HEK293 (cell line): Measurements from ENCODE around the gene RAB9A.

Source experiments
- BCL11A ChIP-seq: fragments of 450-650 bp; formaldehyde crosslinking; IDR thresholded peaks from 2 replicates; pipeline ENCODE4 v1.5.1; 2016; ENCODE audit warnings: low read depth, missing biosample characterization, missing genetic modification characterization
- BCL11B ChIP-seq: fragments of 450-650 bp; formaldehyde crosslinking; IDR thresholded peaks from 2 replicates; pipeline ENCODE4 v1.5.1; 2016; ENCODE audit warnings: low read depth, missing biosample characterization, missing genetic modification characterization
- GFI1B ChIP-seq: fragments of 450-650 bp; formaldehyde crosslinking; IDR thresholded peaks from 2 replicates; pipeline ENCODE4 v1.5.1; 2016; ENCODE audit warnings: missing biosample characterization, missing genetic modification characterization
- PRDM10 ChIP-seq: fragments of 450-650 bp; formaldehyde crosslinking; IDR thresholded peaks from 2 replicates; pipeline ENCODE4 v1.5.1; 2016; ENCODE audit warnings: missing biosample characterization, missing genetic modification characterization
- SP3 ChIP-seq: fragments of 450-650 bp; formaldehyde crosslinking; IDR thresholded peaks from 2 replicates; pipeline ENCODE4 v1.5.1; 2016; ENCODE audit warnings: missing biosample characterization, missing genetic modification characterization
- TRIM28 ChIP-seq: IDR thresholded peaks from 2 replicates; pipeline ENCODE4 v1.6.1; 2011; ENCODE audit warnings: low read length, control low read depth, borderline replicate concordance
- ZIC2 ChIP-seq: fragments of 450-650 bp; formaldehyde crosslinking; IDR thresholded peaks from 2 replicates; pipeline ENCODE4 v1.5.1; 2016; ENCODE audit warnings: missing biosample characterization, missing genetic modification characterization
- ZNF148 ChIP-seq: fragments of 450-650 bp; formaldehyde crosslinking; IDR thresholded peaks from 2 replicates; pipeline ENCODE4 v1.5.0; 2017; ENCODE audit warnings: missing biosample characterization, missing genetic modification characterization, borderline replicate concordance
- ZNF184 ChIP-seq: fragments of 450-650 bp; IDR thresholded peaks from 2 replicates; pipeline ENCODE4 v1.5.1; 2018; ENCODE audit warnings: missing biosample characterization, mild to moderate bottlenecking, missing genetic modification characterization
- ZNF248 ChIP-seq: fragments of 450-650 bp; formaldehyde crosslinking; IDR thresholded peaks from 2 replicates; pipeline ENCODE4 v1.5.1; 2017; ENCODE audit warnings: missing biosample characterization, missing genetic modification characterization
- ZNF341 ChIP-seq: fragments of 450-650 bp; formaldehyde crosslinking; IDR thresholded peaks from 2 replicates; pipeline ENCODE4; 2016; ENCODE audit warnings: low read depth, missing biosample characterization, missing genetic modification characterization
- ZNF398 ChIP-seq: fragments of 450-650 bp; formaldehyde crosslinking; IDR thresholded peaks from 2 replicates; pipeline ENCODE4 v1.5.1; 2017; ENCODE audit warnings: missing biosample characterization, missing genetic modification characterization
- ZNF473 ChIP-seq: fragments of 450-650 bp; formaldehyde crosslinking; IDR thresholded peaks from 2 replicates; pipeline ENCODE4 v1.5.1; 2017; ENCODE audit warnings: missing biosample characterization, missing genetic modification characterization
- ZNF48 ChIP-seq: fragments of 450-650 bp; formaldehyde crosslinking; IDR thresholded peaks from 2 replicates; pipeline ENCODE4 v1.5.1; 2016; ENCODE audit warnings: missing biosample characterization, missing genetic modification characterization
- ZNF510 ChIP-seq: fragments of 450-650 bp; formaldehyde crosslinking; IDR thresholded peaks from 2 replicates; pipeline ENCODE4 v1.5.1; 2018; ENCODE audit warnings: mild to moderate bottlenecking, missing genetic modification characterization, missing biosample characterization; ENCODE audit not compliant: insufficient replicate concordance
- ZNF513 ChIP-seq: fragments of 450-650 bp; IDR thresholded peaks from 2 replicates; pipeline ENCODE4 v1.5.1; 2018; ENCODE audit warnings: missing biosample characterization, missing genetic modification characterization
- ZNF571 ChIP-seq: fragments of 450-650 bp; formaldehyde crosslinking; IDR thresholded peaks from 2 replicates; pipeline ENCODE4 v1.5.0; 2017; ENCODE audit warnings: missing biosample characterization, missing genetic modification characterization
- ZNF596 ChIP-seq: fragments of 450-650 bp; IDR thresholded peaks from 2 replicates; pipeline ENCODE4 v1.5.0; 2018; ENCODE audit warnings: missing biosample characterization, mild to moderate bottlenecking, missing genetic modification characterization, moderate library complexity
- ZNF629 ChIP-seq: fragments of 450-650 bp; formaldehyde crosslinking; IDR thresholded peaks from 2 replicates; pipeline ENCODE4 v1.5.1; 2017; ENCODE audit warnings: missing biosample characterization, missing genetic modification characterization
- ZNF670 ChIP-seq: fragments of 450-650 bp; formaldehyde crosslinking; IDR thresholded peaks from 2 replicates; pipeline ENCODE4 v1.5.1; 2016; ENCODE audit warnings: missing biosample characterization, missing genetic modification characterization, low read depth
- ZNF830 ChIP-seq: fragments of 450-650 bp; IDR thresholded peaks from 2 replicates; pipeline ENCODE4 v1.5.0; 2018; ENCODE audit warnings: missing biosample characterization, missing genetic modification characterization, low read depth, mild to moderate bottlenecking, moderate library complexity
- ZSCAN5A ChIP-seq: fragments of 450-650 bp; formaldehyde crosslinking; IDR thresholded peaks from 2 replicates; pipeline ENCODE4 v1.5.1; 2016; ENCODE audit warnings: missing biosample characterization, missing genetic modification characterization
- TF ChIP-seq, protein P1 (sequence below): fragments of 450-650 bp; formaldehyde crosslinking; IDR thresholded peaks from 2 replicates; pipeline ENCODE4 v1.5.1; 2016; ENCODE audit warnings: missing biosample characterization, missing genetic modification characterization
- TF ChIP-seq, protein P2 (sequence below): fragments of 450-650 bp; formaldehyde crosslinking; IDR thresholded peaks from 2 replicates; pipeline ENCODE4 v1.5.1; 2016; ENCODE audit warnings: missing biosample characterization, missing genetic modification characterization

Gene RAB9A

DNA sequence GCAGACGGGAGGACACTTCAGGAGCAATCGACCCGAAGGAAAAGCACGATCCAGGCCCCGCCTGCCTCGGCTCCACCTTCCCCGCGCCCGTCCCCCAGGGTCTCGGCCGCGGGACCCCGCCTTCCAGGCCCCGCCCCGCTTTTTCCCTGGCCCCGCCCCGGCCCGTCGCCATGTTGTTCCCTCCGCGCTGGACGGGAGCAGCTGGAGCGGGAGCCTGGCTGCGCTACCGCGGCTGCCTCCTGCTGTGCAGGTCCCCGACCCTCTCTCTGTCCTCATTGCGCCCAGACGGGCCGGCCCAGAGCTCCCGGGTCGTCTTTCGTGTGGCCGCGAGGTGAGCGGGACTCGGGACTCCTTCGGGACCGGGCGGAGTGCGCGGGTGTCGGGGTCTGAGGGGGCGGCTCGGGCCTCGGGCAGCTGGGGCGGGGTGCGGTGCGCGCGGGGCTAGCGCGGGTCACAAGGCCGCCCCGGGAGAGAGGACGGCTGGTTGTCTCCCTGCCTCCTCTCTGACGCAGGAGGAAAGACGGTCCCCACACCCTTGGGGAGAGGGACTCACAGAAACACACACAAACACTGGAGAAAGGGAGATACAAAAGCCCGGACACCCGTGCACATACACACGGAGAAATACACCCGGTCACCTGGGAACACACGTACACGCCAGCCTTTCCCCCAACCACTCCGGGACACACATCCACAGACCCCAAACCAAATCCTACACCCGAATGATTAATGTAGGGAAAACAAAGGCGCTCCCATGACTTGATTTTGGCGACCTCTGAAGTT is at the start of gene RAB9A (continued):
- TF ChIP-seq ZNF148 (tag by site-specific recombination) (no peak), TRIM28 (no peak), ZNF629 (peak; percentile 39), ZNF248 (no peak), BCL11B (peak; percentile 64; the same call in 1 of the 2 replicates), GFI1B (tag by site-specific recombination) (no peak), PRDM10 (tag by site-specific recombination) (no peak), ZSCAN5A (tag by site-specific recombination) (peak; percentile 72; the same call in 1 of the 2 replicates), BCL11A (tag by site-specific recombination) (no peak), ZNF513 (no peak), ZNF670 (no peak), ZNF596 (tag by site-specific recombination) (peak; percentile 45; the same call in 1 of the 2 replicates), ZNF473 (no peak), ZNF184 (tag by site-specific recombination) (no peak), ZNF830 (tag by site-specific recombination) (no peak), ZNF571 (tag by site-specific recombination) (no peak), ZNF510 (tag by site-specific recombination) (no peak), ZNF341 (no peak), ZNF398 (peak; percentile 52), ZIC2 (peak; percentile 88), SP3 (tag by site-specific recombination) (peak; percentile 91), ZNF48 (tag by site-specific recombination) (no peak)
- TF ChIP-seq, protein P1, sequence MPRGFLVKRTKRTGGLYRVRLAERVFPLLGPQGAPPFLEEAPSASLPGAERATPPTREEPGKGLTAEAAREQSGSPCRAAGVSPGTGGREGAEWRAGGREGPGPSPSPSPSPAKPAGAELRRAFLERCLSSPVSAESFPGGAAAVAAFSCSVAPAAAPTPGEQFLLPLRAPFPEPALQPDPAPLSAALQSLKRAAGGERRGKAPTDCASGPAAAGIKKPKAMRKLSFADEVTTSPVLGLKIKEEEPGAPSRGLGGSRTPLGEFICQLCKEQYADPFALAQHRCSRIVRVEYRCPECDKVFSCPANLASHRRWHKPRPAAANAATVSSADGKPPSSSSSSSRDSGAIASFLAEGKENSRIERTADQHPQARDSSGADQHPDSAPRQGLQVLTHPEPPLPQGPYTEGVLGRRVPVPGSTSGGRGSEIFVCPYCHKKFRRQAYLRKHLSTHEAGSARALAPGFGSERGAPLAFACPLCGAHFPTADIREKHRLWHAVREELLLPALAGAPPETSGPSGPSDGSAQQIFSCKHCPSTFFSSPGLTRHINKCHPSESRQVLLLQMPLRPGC (tag by site-specific recombination), result 0 out of 2 replicates have a peak, but pooled peaks have one; percentile 32
- TF ChIP-seq, protein P2, sequence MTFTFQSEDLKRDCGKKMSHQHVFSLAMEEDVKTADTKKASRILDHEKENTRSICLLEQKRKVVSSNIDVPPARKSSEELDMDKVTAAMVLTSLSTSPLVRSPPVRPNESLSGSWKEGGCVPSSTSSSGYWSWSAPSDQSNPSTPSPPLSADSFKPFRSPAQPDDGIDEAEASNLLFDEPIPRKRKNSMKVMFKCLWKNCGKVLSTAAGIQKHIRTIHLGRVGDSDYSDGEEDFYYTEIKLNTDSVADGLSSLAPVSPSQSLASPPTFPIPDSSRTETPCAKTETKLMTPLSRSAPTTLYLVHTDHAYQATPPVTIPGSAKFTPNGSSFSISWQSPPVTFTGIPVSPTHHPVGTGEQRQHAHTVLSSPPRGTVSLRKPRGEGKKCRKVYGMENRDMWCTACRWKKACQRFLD (tag by site-specific recombination), result no peak
